ENCODE measurements around the gene NXT1. TPM values are rescaled to one million over a fixed set of nuclear protein-coding genes. Genes with fewer than 3 reads are reported as not detected.
A peak's percentile ranks its signal among the peaks of the same experiment; 100 is the strongest.
"Not testable (repeated sequence)": the region's sequence is repeated elsewhere in the genome, so short reads cannot be mapped to it uniquely, and the experiment has no call there.

Gene NXT1
- total RNA-seq, 1 donor from 2014 or later, result 21.4 TPM

- ATAC-seq, result peak; percentile 30
Observed at GRCh38 chr20:23331450-23332350, 18.9 kb upstream of the NXT1 start.

- ATAC-seq, result peak; percentile 62
Observed at GRCh38 chr20:23332467-23332866, 18.1 kb upstream of the NXT1 start.

DNA sequence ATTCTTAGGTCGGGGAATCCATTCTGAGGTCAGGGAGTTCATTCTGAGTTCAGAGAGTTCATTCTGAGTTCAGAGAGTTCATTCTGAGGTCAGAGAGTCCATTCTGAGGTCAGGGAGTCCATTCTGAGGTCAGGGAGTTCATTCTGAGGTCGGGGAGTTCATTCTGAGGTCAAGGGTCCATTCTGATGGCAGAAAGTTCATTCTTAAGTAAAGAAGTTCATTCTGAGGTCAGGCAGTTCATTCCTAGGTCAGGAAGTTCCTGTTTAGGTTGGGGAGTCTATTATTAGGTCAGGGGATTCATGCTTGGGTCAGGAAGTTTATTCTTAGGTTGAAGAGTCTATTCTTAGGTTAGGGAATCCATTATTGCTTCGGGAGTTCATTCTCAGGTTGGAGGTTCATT is 16.5 kb upstream of the NXT1 start:
- ATAC-seq, result no peak

GRCh38 chr20:23335521-23335920 is 15.1 kb upstream of the NXT1 start:
- ATAC-seq, result no peak

DNA sequence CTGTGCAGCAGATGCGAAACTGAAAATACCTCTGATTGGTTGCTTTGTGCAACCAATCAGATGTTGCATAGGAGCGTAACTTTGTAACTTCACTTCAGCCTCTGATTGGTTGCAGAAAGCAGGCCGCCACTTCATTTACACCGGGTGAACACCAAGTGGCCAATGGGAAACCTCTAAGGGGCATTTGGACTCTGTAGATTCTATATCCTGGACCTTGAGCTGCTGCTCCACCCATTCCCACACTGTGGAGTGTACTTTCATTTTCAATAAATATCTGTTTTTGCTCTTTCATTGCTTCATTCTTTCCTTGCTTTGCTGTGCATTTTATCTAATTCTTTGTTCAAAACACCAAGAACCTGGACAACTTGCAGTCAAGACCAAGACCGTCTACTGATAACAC is 14.1 kb upstream of the NXT1 start:
- ATAC-seq, result no peak

DNA sequence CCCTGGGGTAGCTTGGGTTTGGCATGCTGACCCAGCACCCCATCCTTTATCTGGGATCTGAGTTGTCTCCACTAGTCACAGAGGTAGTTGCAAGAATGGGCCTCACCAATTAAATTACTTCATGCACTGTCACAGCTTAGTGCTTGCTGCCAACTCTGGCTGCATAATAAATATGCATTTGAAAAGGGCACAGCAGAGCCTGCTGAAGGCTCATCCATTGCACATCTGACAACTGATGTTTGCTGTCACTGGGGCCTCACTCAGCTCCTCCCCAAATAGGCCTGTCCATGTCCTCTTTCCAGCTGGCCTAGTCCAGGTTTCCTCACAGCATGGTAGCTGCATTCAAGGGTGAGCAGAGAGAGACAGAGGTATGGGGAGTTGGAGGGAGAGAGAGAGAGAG is 13.3 kb upstream of the NXT1 start:
- ATAC-seq, result no peak

GRCh38 chr20:23339986-23340385 is 10.6 kb upstream of the NXT1 start:
- no peak for ATAC-seq

- peak; percentile 70 for ATAC-seq
Observed at GRCh38 chr20:23340524-23340923, 10.1 kb upstream of the NXT1 start.

- no peak for ATAC-seq
Observed at GRCh38 chr20:23341073-23341472, 9.5 kb upstream of the NXT1 start.

- ATAC-seq, result no peak
Observed at GRCh38 chr20:23343590-23343989, 7.0 kb upstream of the NXT1 start.

- ATAC-seq, result no peak
Observed at GRCh38 chr20:23344336-23344735, 6.3 kb upstream of the NXT1 start.

DNA sequence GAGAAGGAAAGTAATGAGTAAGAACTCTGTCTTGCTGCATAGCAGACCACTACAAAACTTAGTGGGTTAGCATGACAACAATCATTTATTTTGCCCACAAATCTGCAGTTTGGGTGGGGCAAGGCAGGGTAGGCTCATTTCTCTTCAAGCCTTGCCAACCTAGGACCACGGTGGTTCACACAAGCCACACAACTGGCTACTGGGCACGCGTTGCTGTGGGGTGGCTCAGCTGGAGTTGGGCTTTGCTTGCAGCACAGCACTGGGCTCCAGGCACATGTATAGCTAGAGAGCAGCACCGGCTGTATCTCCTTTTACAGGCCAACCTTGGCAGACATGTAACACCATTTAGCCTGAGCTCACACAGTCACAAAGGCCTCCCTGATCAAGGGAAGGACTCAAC is 4.6 kb upstream of the NXT1 start:
- no peak for ATAC-seq

GRCh38 chr20:23347791-23348190 is 2.8 kb upstream of the NXT1 start:
- no peak for ATAC-seq

GRCh38 chr20:23348510-23348909 is 2.1 kb upstream of the NXT1 start:
- ATAC-seq, result not testable (repeated sequence)

DNA sequence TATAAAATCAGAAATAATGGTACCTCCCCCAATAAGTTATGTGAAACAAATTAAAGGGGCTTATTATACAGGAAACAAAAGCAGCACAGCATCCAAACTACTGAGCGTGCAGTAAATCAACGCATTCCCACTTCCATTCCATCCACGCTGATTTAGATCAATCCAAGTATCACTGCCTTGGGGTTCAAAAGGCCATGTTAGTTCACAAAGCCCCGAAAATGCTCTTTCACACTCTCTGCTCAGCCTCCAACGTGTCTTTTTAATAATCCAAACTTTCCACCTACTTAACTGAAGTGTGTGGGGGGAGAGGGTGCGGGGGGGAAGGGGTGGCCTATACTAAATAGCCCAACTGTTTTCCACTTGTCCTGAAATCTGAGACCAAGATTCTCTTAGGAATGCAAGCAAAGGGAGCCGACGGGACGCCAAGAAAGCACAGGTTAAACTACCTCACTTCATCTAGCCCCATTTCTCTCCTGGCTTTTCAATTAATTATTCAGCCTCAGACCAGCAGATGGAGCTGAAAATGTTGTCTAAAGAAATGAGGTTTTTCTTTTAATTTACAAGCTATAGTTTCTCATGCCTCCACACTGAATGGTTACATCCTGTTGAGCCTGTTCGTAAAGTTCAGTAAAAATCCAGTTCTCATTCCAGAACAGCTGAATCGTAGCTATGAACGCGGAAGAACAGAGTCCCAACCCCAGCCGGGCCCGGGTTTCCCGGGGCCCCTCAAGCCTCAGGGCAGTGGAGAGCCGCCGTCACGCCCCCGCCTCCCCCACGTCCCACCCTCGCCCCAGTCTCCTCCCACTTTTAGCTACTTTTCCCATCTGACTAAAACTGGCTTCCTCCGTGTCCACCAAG is 1.0 kb upstream of the NXT1 start:
- ATAC-seq, result peak; percentile 83

DNA sequence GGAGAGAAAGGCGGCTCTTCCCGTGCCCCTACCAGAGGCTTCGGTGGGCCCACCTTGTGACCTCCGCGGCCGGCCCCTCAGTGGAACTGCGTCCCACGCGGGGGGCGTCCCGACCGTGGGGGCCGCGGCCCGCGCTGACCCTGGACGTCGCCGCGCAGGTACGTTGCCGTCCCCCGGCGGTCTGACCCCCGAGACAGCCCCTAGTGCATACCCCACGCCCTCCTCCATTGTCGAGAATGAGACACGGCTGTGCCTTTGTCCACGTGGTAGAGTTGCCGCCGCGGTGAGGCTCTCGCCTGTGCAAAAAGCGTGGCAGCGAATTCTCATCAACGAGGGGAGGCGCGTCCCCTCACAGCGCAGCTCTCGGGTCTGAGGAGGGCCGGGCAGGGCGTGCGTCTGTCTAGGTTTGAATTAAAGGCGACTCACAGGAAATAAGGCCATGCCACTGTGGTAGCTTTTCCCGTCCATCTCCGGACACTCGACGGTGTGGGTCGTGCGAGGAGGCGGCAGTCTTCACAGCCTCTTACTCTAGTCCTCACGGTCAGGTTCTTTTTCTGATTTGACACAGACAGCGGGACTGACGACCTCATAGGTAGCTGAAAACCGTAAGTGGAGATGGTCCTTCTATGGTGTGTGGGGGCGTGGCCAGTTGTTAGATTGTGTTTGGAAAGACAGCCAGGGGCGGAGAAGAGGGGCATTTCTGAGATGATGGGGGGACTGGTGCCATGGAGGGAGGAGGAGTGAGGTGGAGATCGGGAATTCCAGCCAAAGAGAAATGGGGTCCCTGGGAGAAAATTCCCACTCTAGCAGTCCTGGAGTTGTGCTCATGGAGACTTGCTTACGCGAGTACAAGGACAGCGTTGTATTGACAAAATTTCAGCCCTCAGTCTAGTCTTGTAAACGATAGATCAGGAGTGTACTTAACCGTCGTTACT is 580 bp downstream of the NXT1 start:
- peak; percentile 35 for ATAC-seq

DNA sequence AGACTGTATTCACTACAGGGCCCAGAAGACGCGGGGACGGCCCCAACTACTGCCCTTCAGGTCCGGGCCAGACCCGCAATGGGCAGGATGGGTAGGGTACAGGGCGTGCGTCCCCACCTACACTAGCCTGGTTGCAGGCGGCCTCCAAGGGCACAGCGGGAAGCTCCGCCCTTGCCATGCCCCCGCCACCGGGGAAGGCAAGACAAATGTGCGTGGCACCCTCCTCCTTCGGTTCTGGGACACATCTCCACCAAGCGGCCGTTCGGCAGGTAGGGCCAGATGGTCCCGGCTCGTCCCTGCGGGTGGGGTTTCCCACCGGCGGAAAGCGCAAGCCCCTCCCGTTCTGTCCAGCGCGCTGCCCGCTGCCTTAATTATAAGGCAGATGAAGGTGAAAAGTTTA is 5.6 kb downstream of the NXT1 start:
- ATAC-seq, result no peak

GRCh38 chr20:23357767-23358562 is 7.4 kb downstream of the NXT1 start:
- peak; percentile 92 for ATAC-seq

GRCh38 chr20:23358563-23358906 is 7.9 kb downstream of the NXT1 start:
- no peak for ATAC-seq

- ATAC-seq, result no peak
Observed at GRCh38 chr20:23358923-23359593, 8.5 kb downstream of the NXT1 start.

GRCh38 chr20:23360531-23360930 is 9.9 kb downstream of the NXT1 start:
- no peak for ATAC-seq

Data from esophagus mucosa (tissue), 1 donor.